Upper lobe of left lung (tissue), 4 donors: ENCODE data around the gene LBX2.

Source experiments
- EP300 ChIP-seq, 4 donors: sonication (generic); formaldehyde crosslinking; IDR thresholded peaks; one replicate each; pipeline ENCODE4 v1.5.1; 2017; ENCODE audit warnings: antibody characterized with exemption in 4 of 4, control low read depth in 2 of 4
- POLR2A ChIP-seq, 4 donors: fragments of 450-650 bp; IDR thresholded peaks; one replicate each; pipeline ENCODE4 v1.5.1; 2016 to 2017; ENCODE audit warnings: antibody characterized with exemption in 4 of 4, mild to moderate bottlenecking in 2 of 4
- POLR2AphosphoS5 ChIP-seq, 2 donors: sonication (generic); formaldehyde crosslinking; IDR thresholded peaks; one replicate each; pipeline ENCODE4 v1.5.1; 2017; ENCODE audit warnings: antibody characterized with exemption in 2 of 2
- TF ChIP-seq, protein P1 (sequence below), 6 experiments: fragments of 450-650 bp in 4 of 6; fragments of 200-600 bp in 2 of 6; sonication (generic) in 2 of 6; IDR thresholded peaks; one replicate each; pipeline ENCODE4 v1.5.1; 2016 to 2019; ENCODE audit warnings: antibody characterized with exemption in 6 of 6

DNA sequence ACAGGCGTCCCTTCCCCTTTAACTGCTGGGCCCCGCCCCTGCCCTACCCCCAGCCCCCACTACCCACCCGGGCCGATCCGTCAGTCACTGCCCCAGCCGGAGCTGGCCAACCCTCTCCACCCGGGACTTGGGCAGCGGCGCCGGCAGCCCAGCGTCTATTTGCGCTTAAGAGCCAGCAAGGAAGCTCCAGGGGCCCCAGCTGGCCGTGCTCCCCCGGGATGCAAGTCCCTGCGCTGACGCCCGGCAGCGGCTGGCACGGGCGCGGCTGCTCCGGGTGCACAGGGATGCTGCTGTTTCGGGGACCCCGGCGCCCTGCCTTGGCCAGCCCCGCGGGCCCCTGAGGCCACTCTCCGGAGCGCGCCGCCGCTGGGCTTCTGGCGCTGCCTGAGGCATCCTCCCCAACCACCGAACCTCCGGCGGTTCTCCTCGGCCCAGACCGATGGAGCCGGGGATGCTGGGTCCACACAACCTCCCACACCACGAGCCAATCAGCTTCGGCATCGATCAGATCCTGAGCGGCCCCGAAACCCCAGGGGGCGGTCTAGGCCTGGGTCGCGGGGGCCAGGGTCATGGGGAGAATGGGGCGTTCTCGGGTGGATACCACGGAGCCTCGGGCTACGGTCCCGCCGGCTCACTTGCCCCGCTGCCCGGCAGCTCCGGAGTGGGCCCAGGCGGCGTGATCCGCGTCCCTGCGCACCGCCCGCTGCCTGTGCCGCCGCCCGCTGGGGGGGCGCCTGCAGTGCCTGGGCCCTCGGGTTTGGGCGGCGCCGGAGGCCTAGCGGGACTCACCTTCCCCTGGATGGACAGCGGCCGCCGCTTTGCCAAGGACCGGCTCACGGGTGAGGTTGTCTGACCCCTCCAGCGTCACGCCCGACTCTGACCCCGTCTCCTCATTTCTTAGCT lies 15.2 kb upstream of the LBX2 start, which contains the start of gene TLX2:
- TF ChIP-seq, protein P1, sequence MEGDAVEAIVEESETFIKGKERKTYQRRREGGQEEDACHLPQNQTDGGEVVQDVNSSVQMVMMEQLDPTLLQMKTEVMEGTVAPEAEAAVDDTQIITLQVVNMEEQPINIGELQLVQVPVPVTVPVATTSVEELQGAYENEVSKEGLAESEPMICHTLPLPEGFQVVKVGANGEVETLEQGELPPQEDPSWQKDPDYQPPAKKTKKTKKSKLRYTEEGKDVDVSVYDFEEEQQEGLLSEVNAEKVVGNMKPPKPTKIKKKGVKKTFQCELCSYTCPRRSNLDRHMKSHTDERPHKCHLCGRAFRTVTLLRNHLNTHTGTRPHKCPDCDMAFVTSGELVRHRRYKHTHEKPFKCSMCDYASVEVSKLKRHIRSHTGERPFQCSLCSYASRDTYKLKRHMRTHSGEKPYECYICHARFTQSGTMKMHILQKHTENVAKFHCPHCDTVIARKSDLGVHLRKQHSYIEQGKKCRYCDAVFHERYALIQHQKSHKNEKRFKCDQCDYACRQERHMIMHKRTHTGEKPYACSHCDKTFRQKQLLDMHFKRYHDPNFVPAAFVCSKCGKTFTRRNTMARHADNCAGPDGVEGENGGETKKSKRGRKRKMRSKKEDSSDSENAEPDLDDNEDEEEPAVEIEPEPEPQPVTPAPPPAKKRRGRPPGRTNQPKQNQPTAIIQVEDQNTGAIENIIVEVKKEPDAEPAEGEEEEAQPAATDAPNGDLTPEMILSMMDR (IDR thresholded peaks at IDR 0.05) = no peak
- TF ChIP-seq POLR2A (IDR thresholded peaks at IDR 0.05) = no peak
- TF ChIP-seq POLR2AphosphoS5 (IDR thresholded peaks at IDR 0.05) = no peak
- TF ChIP-seq EP300 (IDR thresholded peaks at IDR 0.05) = no peak
